ENCODE results near the gene GH1.
"Not testable (repeated sequence)": the region's sequence is repeated elsewhere in the genome, so short reads cannot be mapped to it uniquely, and the experiment has no call there.

GRCh38 chr17:63918789-63919305, at the start of gene GH1:
- TF ChIP-seq POLR2AphosphoS5, CTCF (IDR thresholded peaks at IDR 0.05): not testable (repeated sequence)

Data from transverse colon (tissue), 4 donors.